Lung (tissue), 12 donors: Measurements from ENCODE around the gene CCR3. TPM values are rescaled to one million over a fixed set of nuclear protein-coding genes. Genes with fewer than 3 reads are reported as not detected.

Source experiments
- ATAC-seq: fragments of 200-7000 bp; cut with Tn5 transposase; one replicate; pipeline ENCODE4 v1.9.1; 2020; ENCODE audit warnings: moderate number of reproducible peaks; ENCODE audit not compliant: insufficient read depth, low FRiP score
- DNase-seq, 3 donors: peaks; one replicate each; pipeline ENCODE4 v3.0.0-alpha.2; 2013 to 2017
- H3K27ac ChIP-seq, 2 donors: one replicate each; pipeline ENCODE4 v1.5.1; 2013; ENCODE audit warnings: mild to moderate bottlenecking in 2 of 2, moderate library complexity in 2 of 2, control low read depth in 1 of 2, inconsistent platforms in 1 of 2, low read depth in 1 of 2, low read length in 1 of 2
- H3K27me3 ChIP-seq, 3 donors: one replicate each; pipeline ENCODE4 v1.5.1; 2013; ENCODE audit warnings: low read length in 2 of 3; ENCODE audit not compliant: control insufficient read depth in 3 of 3, insufficient read depth in 3 of 3
- H3K36me3 ChIP-seq, 4 donors: one replicate each; pipeline ENCODE4 v1.5.1; 2013; ENCODE audit warnings: low read length in 4 of 4, mild to moderate bottlenecking in 1 of 4, moderate library complexity in 1 of 4; ENCODE audit not compliant: control insufficient read depth in 4 of 4, insufficient read depth in 4 of 4
- H3K4me1 ChIP-seq, 5 donors: one replicate each; pipeline ENCODE4 v1.5.1; 2013; ENCODE audit warnings: low read length in 5 of 5, mild to moderate bottlenecking in 2 of 5, moderate library complexity in 1 of 5; ENCODE audit not compliant: control insufficient read depth in 5 of 5, insufficient read depth in 5 of 5
- H3K4me3 ChIP-seq: one replicate; pipeline ENCODE4 v1.5.1; 2013; ENCODE audit warnings: mild to moderate bottlenecking, control low read depth, moderate library complexity
- H3K9ac ChIP-seq, 2 donors: one replicate each; pipeline ENCODE4 v1.5.1; 2013; ENCODE audit warnings: low read length in 2 of 2, control low read depth in 1 of 2; ENCODE audit not compliant: insufficient read depth in 1 of 2
- H3K9me3 ChIP-seq, 4 donors: one replicate each; pipeline ENCODE4 v1.5.1; 2013; ENCODE audit warnings: low read length in 3 of 4, mild to moderate bottlenecking in 1 of 4, moderate library complexity in 1 of 4; ENCODE audit not compliant: control insufficient read depth in 4 of 4, insufficient read depth in 3 of 4
- WGBS, 2 donors: extraction: QIAGEN DNeasy Blood & Tissue Kit; methylation state at CpG; one replicate each; pipeline ENCODE4 v1.1.7; 2013; 5-methylcytosine and 5-hydroxymethylcytosine counted together
- polyA plus RNA-seq, 2 donors: library from polyadenylated mRNA; stranded (reverse); fragments of 200-250 nt; gene quantifications; one replicate each; pipeline ENCODE4 v1.2.1, GENCODE V29; 2013
- total RNA-seq, 2 donors: library from RNA; depleted of rRNA in 1 of 2; stranded (reverse); fragments of >200 nt in 1 of 2; gene quantifications; one replicate each; pipeline ENCODE4 v1.2.1, GENCODE V29; 2014 to 2021
- TF ChIP-seq, protein P1 (sequence below): IDR thresholded peaks from 2 replicates; pipeline ENCODE4 v1.5.1; 2012; ENCODE audit warnings: mild to moderate bottlenecking; ENCODE audit errors: control extremely low read depth, extremely low read depth
- donor health status: control.
- donor health status: control.
- donor health status: Bipolar disorder and iron deficiency.
- donor health status: healthy.
- donor health status: DM: yes; HTN: yes; CAD: no.

CCR3 gene
- total and polyA plus RNA-seq, 4 donors, result 0.15 to 0.88 (median 0.31) TPM; not detected in 1

DNA sequence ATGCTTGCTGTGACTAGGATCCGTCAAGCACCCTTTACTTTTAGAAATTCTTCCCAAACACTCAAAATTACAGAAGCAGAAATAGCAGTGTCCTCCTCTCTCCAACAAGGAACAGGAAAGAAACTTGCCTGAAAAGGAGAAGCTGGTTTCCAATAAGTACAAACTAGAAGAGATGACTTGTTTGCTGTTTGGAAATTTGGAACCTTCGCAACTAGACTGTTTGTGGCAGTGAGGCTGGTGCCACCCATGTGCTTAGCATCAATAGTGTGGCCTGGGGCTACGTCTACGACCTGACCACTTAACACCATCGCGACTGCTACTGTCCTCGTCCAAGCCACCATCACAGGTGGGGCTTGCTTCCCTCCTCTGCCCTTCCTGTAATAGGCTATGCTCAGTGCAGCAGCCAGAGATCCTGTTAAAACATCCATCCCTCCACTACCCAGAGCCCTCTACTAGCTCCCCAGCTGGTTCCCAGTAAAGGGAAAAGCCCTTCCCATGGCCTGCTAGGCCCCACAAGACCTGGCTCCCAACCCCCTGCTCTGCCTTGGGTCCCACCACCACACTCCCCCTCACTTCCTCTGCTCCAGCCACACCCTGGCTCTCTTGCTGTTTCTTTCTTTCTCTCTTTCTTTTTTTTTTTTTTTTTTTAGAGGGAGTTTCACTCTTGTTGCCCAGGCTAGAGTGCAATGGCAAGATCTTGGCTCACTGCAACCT, 59.0 kb downstream of the CCR3 start:
- DNase-seq (no peak), ATAC-seq (no peak)
- no peak overlapping the region for H3K4me3 ChIP-seq
- H3K36me3 ChIP-seq, result no peaks in the 10 kb centered on the region
- H3K4me1 ChIP-seq, result peaks cover 0 to 4% (median 0%) of the 10 kb centered on the region in 5 donors
- TF ChIP-seq, protein P1, sequence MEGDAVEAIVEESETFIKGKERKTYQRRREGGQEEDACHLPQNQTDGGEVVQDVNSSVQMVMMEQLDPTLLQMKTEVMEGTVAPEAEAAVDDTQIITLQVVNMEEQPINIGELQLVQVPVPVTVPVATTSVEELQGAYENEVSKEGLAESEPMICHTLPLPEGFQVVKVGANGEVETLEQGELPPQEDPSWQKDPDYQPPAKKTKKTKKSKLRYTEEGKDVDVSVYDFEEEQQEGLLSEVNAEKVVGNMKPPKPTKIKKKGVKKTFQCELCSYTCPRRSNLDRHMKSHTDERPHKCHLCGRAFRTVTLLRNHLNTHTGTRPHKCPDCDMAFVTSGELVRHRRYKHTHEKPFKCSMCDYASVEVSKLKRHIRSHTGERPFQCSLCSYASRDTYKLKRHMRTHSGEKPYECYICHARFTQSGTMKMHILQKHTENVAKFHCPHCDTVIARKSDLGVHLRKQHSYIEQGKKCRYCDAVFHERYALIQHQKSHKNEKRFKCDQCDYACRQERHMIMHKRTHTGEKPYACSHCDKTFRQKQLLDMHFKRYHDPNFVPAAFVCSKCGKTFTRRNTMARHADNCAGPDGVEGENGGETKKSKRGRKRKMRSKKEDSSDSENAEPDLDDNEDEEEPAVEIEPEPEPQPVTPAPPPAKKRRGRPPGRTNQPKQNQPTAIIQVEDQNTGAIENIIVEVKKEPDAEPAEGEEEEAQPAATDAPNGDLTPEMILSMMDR, result no peak
- 43 to 79% methylated on average over 7 of the region's 7 CpGs for WGBS, 2 donors
- no peaks in the 10 kb centered on the region for H3K9me3 ChIP-seq
- peak overlapping the region in 1 of 2 donors; percentile 64 for H3K27ac ChIP-seq
- H3K9ac ChIP-seq, result no peak overlapping the region
- peaks cover 0 to 6% (median 0%) of the 10 kb centered on the region in 3 donors for H3K27me3 ChIP-seq

DNA sequence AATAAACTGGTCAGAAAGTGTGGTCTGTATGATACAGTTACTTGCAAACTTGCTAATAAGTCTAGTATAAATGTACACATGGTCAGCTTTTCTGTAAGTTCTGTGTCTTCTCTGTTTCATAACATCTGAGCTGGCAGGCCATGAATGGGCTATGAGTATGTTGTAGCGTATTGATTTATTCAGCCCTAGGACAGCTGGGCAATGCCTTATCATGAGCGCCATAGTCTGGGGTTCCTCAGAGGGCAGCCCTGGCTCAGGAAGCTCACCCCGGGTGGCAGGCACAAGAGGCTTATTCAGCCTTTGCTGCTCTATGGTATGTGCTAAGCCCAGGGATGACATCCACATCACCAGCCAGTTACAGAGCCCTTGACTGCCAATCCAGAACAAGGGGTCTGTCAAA, 61.0 kb downstream of the CCR3 start:
- H3K27me3 ChIP-seq, result peaks cover 0 to 6% (median 0%) of the 10 kb centered on the region in 3 donors
- DNase-seq (no peak), ATAC-seq (no peak)
- no peak overlapping the region for H3K9ac ChIP-seq
- no peaks in the 10 kb centered on the region for H3K36me3 ChIP-seq
- no peaks in the 10 kb centered on the region for H3K4me1 ChIP-seq
- no peak overlapping the region for H3K4me3 ChIP-seq
- no peak overlapping the region for H3K27ac ChIP-seq
- H3K9me3 ChIP-seq, result no peaks in the 10 kb centered on the region
- TF ChIP-seq, protein P1, result no peak
- 79% methylated on average over 3 of the region's 3 CpGs for WGBS, 2 donors

DNA sequence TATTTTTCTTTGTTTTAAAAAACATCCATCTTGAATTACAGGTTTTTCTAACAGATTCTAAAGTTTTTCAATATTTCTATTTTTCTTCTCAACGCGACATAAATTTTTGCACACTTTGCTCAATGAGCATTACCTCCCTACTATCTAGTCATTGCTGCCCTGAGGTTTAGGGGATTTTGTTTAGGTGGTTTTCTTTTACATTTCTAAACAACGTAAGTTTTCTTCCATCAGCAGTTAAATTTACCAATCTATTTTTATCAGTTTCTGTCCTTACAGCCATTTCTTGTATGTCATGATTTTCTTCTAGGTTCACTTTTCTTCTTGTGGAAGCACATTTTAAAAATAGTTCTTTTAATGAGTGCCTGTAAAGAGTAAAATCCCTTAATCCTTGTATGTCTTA, 62.5 kb downstream of the CCR3 start:
- WGBS, 2 donors, result 82 to 92% methylated on average over 3 of the region's 3 CpGs

More for the DNA sequence above, 62.5 kb downstream of the CCR3 start:
- TF ChIP-seq, protein P1, result no peak
- no peak overlapping the region for H3K27ac ChIP-seq
- no peak overlapping the region for H3K4me3 ChIP-seq
- ATAC-seq, result no peak
- peaks cover 0 to 6% (median 0%) of the 10 kb centered on the region in 3 donors for H3K27me3 ChIP-seq
- no peak for DNase-seq
- no peaks in the 10 kb centered on the region for H3K9me3 ChIP-seq
- H3K4me1 ChIP-seq, result no peaks in the 10 kb centered on the region
- no peak overlapping the region for H3K9ac ChIP-seq
- H3K36me3 ChIP-seq, result no peaks in the 10 kb centered on the region
